ENCODE results near the gene ACBD3. TPM values are rescaled to one million over a fixed set of nuclear protein-coding genes. Genes with fewer than 3 reads are reported as not detected.

Gene ACBD3
- total and polyA plus RNA-seq, 2 of the 8 experiments (the other 6 are each of a cell fraction or from before 2014, with no cell fraction given): 8.4 to 29.4 TPM

GRCh38 chr1:226226601-226227000 lies 40.1 kb upstream of the ACBD3 start (continued):
- TF ChIP-seq, protein P1, sequence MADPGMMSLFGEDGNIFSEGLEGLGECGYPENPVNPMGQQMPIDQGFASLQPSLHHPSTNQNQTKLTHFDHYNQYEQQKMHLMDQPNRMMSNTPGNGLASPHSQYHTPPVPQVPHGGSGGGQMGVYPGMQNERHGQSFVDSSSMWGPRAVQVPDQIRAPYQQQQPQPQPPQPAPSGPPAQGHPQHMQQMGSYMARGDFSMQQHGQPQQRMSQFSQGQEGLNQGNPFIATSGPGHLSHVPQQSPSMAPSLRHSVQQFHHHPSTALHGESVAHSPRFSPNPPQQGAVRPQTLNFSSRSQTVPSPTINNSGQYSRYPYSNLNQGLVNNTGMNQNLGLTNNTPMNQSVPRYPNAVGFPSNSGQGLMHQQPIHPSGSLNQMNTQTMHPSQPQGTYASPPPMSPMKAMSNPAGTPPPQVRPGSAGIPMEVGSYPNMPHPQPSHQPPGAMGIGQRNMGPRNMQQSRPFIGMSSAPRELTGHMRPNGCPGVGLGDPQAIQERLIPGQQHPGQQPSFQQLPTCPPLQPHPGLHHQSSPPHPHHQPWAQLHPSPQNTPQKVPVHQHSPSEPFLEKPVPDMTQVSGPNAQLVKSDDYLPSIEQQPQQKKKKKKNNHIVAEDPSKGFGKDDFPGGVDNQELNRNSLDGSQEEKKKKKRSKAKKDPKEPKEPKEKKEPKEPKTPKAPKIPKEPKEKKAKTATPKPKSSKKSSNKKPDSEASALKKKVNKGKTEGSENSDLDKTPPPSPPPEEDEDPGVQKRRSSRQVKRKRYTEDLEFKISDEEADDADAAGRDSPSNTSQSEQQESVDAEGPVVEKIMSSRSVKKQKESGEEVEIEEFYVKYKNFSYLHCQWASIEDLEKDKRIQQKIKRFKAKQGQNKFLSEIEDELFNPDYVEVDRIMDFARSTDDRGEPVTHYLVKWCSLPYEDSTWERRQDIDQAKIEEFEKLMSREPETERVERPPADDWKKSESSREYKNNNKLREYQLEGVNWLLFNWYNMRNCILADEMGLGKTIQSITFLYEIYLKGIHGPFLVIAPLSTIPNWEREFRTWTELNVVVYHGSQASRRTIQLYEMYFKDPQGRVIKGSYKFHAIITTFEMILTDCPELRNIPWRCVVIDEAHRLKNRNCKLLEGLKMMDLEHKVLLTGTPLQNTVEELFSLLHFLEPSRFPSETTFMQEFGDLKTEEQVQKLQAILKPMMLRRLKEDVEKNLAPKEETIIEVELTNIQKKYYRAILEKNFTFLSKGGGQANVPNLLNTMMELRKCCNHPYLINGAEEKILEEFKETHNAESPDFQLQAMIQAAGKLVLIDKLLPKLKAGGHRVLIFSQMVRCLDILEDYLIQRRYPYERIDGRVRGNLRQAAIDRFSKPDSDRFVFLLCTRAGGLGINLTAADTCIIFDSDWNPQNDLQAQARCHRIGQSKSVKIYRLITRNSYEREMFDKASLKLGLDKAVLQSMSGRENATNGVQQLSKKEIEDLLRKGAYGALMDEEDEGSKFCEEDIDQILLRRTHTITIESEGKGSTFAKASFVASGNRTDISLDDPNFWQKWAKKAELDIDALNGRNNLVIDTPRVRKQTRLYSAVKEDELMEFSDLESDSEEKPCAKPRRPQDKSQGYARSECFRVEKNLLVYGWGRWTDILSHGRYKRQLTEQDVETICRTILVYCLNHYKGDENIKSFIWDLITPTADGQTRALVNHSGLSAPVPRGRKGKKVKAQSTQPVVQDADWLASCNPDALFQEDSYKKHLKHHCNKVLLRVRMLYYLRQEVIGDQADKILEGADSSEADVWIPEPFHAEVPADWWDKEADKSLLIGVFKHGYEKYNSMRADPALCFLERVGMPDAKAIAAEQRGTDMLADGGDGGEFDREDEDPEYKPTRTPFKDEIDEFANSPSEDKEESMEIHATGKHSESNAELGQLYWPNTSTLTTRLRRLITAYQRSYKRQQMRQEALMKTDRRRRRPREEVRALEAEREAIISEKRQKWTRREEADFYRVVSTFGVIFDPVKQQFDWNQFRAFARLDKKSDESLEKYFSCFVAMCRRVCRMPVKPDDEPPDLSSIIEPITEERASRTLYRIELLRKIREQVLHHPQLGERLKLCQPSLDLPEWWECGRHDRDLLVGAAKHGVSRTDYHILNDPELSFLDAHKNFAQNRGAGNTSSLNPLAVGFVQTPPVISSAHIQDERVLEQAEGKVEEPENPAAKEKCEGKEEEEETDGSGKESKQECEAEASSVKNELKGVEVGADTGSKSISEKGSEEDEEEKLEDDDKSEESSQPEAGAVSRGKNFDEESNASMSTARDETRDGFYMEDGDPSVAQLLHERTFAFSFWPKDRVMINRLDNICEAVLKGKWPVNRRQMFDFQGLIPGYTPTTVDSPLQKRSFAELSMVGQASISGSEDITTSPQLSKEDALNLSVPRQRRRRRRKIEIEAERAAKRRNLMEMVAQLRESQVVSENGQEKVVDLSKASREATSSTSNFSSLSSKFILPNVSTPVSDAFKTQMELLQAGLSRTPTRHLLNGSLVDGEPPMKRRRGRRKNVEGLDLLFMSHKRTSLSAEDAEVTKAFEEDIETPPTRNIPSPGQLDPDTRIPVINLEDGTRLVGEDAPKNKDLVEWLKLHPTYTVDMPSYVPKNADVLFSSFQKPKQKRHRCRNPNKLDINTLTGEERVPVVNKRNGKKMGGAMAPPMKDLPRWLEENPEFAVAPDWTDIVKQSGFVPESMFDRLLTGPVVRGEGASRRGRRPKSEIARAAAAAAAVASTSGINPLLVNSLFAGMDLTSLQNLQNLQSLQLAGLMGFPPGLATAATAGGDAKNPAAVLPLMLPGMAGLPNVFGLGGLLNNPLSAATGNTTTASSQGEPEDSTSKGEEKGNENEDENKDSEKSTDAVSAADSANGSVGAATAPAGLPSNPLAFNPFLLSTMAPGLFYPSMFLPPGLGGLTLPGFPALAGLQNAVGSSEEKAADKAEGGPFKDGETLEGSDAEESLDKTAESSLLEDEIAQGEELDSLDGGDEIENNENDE (IDR thresholded peaks at IDR 0.05; ENCODE audit: insufficient replicate concordance, low read length): no peak
- TF ChIP-seq RBBP5 (IDR thresholded peaks at IDR 0.05; ENCODE audit: borderline replicate concordance, low read depth, low read length) (no peak), SRF (IDR thresholded peaks at IDR 0.05; ENCODE audit: low read depth, low read length) (no peak), SP2 (IDR thresholded peaks at IDR 0.05; ENCODE audit: low read length) (no peak), TAF1 (IDR thresholded peaks at IDR 0.05; ENCODE audit: low read depth, low read length) (no peak), SAP30 (IDR thresholded peaks at IDR 0.05; ENCODE audit: insufficient read depth, insufficient replicate concordance, low read length) (no peak), NRF1 (IDR thresholded peaks at IDR 0.05; ENCODE audit: low read depth, low read length) (no peak)
